SU-DHL-6 (cell line): ENCODE results near the gene SLC38A3.

Experiments used
- EZH2phosphoT487 ChIP-seq: fragments of 200-600 bp; sonication (generic), shearing (Covaris generic); conservative IDR thresholded peaks from 2 replicates; pipeline ENCODE4 v1.6.1; 2018; ENCODE audit warnings: mild to moderate bottlenecking, antibody characterized with exemption, low read length, moderate library complexity, mixed read lengths
- TF ChIP-seq, protein P1 (sequence below): fragments of 200-600 bp; sonication (generic); IDR thresholded peaks from one replicate; pipeline ENCODE4 v1.5.1; 2017; ENCODE audit warnings: antibody characterized with exemption, mild to moderate bottlenecking, low read length, moderate library complexity; ENCODE audit not compliant: insufficient read depth, poor library complexity, severe bottlenecking

- TF ChIP-seq, protein P1, sequence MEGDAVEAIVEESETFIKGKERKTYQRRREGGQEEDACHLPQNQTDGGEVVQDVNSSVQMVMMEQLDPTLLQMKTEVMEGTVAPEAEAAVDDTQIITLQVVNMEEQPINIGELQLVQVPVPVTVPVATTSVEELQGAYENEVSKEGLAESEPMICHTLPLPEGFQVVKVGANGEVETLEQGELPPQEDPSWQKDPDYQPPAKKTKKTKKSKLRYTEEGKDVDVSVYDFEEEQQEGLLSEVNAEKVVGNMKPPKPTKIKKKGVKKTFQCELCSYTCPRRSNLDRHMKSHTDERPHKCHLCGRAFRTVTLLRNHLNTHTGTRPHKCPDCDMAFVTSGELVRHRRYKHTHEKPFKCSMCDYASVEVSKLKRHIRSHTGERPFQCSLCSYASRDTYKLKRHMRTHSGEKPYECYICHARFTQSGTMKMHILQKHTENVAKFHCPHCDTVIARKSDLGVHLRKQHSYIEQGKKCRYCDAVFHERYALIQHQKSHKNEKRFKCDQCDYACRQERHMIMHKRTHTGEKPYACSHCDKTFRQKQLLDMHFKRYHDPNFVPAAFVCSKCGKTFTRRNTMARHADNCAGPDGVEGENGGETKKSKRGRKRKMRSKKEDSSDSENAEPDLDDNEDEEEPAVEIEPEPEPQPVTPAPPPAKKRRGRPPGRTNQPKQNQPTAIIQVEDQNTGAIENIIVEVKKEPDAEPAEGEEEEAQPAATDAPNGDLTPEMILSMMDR: no peak
- no peak for TF ChIP-seq EZH2phosphoT487
These were observed 37.9 kb downstream of the SLC38A3 start for GRCh38 chr3:50242851-50243542.
